GM21423 (cell line): ENCODE measurements around the gene GPR156.
"Not testable (repeated sequence)": the region's sequence is repeated elsewhere in the genome, so short reads cannot be mapped to it uniquely, and the experiment has no call there.

Source experiments
- ATAC-seq: cut with Tn5 transposase; IDR thresholded peaks from one replicate; pipeline ENCODE4 v1.9.1; 2021; ENCODE audit warnings: mild to moderate bottlenecking, moderate library complexity; ENCODE audit not compliant: unreplicated experiment

The GPR156 gene

DNA sequence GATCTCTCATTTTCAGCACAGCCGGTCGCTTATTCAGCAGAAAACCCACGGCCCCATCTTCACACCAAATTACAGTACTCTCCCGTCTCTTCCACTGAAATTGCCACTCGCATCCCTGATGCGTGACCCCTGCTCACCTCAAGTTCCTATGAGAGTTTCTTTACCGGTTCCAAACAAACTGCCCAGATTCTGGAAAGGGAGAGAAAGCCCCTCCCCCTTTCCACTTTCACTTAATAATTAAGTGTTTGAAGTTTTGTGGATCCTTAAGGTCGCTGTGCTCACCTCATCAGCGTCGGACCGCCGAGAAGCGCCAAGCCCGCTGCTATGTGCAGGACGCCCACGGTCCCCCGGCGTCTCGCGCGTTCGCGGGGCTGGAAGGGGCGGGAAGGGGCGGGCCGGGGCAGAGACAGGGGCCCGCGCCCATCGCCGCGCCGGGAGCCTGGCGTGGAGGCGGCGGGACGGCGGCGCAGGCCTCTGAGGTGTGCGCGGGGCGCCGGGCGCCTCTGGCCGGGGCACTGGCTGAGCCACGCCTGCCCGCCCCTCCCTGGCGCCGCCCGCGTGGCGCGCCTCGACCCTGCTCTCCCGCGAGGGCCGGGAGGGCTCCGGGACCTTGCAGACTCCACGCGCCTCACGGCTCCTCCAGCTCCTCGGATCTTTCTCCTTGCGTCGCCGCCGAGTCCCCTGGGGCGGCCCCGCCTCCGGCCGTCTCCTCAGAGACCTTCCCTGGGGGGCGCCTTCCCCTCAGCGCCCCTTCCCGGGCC lies at the start of gene GPR156:
Gene GPR156, minus strand, starts transcription at position 476 of the 761 bp plus-strand sequence. CDS start 41,124 bp downstream, outside the sequence.
- no peak for ATAC-seq

DNA sequence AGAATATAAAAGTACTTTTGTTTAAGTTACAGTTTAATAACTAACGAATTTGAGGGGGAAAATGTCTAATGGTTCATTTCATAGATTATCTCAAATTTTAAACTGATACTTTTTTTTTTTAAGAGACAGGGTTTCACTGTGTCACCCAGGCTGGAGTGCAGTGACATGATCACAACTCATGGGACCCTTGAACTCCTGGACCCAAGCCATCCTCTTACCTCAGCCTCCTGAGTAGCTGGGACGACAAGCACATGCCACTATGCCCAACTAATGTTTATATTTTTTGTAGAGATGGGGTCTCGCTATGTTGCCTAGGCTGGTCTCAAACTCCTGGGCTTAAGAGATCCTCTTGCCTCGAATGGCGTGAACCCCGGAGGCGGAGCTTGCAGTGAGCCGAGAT lies 47.6 kb upstream of the GPR156 start:
- ATAC-seq = no peak

DNA sequence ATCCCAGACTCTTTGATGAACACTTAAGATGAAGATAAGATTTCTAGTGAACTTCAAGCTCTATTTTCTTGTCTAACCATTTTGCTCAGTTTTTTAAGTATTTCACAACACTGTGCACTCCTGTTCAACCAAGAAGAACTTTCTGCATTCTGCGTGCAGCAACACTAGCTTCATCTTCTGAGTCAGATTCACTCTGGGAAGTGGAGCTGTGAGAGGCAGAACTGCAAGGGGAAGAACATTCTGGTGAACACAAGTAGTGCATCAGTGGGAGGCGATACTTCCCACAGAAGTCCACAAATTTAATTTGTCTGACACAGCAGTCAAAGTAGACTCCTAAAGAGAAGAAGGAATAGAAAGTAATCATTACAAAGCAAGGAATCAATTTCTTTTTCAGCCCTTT lies 46.1 kb upstream of the GPR156 start:
- no peak for ATAC-seq

DNA sequence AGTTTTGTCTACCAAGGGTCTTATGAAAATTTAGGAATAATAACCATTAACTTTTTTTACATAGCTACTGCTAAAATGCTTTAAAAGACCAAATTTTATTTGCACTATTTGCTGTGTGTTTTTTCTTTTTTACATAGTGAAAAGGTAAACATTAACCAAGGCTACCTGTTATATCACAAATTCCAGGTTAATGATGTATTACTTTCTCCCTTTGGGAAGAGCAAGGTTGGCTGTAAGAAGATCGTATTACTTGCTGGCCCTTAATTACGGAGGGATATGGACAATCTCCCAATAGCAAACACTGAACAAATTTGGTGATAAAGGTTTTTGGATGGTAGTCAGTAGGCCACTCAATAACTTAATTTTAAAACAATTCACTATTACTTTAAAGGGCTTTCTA lies 41.8 kb upstream of the GPR156 start:
- no peak for ATAC-seq

DNA sequence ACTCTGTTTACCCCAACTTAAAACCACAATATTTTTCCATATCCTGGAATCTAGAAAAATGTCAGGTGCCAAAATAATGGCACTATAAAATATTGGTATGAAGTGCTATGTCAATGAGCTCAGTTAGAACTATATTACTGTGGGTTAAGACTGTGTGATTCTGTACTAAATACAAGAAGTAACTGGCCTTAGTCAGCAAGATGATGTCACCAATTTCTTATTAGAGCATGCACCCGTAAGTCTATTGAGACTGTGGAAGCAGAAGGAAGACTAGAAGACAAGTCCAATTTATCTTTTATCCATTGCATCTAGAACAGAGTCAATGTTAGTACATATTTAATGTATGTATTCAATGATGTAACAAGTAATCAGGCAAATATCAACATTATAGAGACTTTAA lies 39.2 kb upstream of the GPR156 start:
- no peak for ATAC-seq

DNA sequence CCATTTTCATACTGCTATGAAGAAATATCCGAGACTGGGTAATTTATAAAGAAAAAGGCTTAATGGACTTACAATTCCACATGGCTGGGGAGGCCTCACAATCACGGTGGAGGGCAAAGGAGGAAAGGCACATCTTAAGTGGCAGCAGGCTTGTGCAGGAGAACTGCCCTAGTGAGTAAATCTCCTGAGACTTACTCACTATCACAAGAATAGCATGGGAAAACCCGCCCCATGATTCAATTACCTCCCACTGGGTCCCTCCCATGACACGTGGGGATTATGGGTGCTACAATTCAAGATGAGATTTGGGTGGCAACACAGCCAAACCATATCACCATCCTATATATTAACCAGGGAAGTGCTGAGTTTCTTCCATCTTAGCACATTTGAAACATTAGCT lies 38.7 kb upstream of the GPR156 start:
- not testable (repeated sequence) for ATAC-seq

DNA sequence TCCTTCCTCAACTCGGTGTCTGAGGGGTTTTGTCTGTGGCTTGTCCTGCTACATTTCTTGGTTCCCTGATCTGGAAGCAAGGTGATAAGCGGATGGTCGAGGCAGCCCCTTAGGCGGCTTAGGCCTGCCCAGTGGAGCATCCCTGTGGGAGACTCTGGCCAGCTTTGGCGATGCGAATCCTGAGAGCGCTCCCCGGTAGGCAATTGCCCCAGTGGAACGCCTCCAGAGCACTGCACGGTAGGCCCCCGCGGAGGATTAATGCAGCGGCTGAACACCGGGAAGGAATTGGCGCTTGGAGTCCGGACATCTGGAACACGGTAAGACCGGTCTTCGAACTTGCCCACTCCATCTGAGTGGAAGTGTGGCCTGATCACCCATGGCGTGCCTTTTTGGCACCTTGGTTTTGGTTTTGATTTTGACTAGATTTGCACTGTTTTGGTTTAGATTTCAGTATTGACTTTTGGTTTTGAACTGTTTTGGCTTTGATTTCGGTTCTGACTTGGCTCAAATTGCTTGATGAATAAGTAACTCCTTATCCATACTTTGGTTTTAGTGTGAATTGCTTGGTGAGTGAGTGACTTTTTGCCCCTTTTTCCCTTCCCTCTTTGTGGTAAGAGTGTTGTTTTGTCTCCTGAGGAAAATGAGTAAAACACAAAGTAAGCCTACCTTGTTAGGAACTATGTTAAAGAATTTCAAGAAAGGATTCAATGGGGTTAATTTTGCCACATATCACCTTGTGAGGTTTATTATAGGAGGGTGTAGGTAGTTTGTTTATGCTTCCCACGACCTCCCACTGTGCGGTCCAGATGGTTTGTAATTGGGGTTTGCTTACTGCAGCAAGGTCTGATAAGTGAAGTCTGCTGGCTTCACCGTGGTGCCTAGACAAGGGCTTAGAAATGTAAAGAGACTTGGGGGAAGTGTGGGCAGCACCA lies 27.1 kb upstream of the GPR156 start:
- ATAC-seq = no peak

DNA sequence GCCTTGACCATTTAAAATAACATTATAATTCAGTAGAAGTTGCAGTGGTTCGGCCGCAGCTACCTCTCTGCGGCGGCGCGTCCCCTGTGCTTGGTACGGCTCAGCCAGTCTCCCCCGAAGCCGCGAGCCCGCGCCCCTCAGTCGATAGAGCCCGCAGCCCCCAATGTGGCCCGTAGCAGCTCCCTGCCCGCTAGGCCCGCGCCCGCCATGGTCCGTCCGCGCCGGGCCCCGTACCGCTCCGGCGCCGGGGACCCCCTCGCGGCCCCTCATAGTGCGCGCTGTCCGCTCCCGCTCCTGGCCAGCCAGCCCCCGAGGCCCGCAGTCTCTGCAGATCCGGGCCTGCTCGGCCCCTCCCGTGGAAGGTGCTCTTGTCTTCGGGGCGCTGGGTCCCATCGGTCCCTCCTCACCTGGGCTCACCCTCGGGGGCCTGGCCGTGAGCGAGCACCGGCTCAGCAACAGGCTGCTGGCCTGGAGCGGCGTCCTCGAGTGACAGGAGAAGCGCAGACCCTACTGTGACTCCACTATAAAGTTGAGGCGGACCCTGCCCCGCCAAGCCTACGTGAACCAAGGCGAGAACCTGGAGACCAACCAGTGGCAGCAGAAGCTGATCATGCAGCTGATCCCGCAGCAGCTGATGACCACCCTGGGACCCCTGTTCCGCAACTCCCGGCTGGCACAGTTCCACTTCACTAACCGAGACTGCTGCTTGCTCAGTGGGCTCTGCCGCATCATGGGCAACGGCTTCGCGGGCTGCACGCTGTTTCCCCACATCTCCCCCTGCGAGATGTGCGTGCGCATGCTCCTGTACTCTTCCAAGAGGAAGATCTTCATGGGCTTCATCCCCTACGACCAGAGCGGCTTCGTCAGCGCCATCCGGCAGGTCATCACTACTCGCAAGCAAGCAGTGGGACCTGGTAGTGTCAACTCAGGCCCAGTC lies 21.8 kb upstream of the GPR156 start:
- ATAC-seq = no peak

DNA sequence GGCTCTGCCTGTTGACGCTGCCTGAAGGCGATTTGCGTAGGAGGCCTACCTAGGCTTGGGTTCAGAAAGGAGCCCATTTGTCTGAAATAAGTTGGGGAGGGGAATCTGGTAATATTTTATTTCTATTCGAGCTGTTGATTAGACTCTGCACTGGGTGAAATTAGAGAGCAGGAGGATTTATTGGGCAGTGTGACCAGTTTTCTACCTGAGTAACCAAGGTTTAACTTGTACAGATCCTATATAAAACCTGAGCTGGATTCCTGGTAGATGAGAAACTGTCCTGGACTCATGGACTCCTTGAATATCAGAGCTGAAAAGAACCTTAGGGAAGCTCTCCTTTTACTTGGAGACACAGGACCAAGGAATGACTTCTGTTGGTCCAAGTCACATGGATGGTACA lies 19.6 kb upstream of the GPR156 start:
- ATAC-seq = no peak

DNA sequence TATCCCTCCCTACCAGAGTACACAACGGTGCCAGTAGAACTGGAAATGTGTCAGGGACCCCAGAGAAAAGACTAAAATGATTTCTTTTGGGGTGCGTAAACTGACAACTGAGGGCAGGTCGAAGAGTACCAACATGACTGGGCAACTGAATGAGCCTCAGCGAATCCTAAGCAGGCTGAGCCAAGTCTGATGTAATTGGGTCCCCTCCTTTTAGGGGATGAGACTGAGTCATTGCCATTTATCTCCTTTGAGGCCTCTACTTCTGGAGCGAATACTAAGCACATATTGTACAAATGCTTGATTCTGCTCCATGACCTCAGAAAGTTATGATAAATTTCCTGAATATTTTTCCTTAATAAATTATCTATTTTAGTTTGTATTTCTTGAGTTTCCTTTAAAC lies 17.3 kb upstream of the GPR156 start:
- ATAC-seq = no peak

DNA sequence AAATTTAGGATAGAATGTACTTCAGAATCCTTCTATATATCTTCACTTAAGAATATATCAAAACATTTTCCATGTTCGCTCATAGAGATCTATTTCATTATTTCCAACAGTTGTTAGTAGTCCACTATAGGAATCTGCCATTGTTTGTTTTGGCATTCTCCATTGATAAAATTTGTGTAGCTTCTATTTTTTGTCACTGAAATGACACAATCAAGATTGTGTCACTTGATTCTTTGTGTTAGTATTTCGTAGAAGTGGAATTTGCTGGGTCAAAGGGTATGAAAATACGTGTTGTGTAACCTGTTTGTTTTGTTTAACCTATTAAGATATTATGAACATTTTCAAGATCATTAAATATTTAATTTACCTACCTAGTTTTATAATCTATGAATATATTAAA lies 15.9 kb upstream of the GPR156 start:
- no peak for ATAC-seq

DNA sequence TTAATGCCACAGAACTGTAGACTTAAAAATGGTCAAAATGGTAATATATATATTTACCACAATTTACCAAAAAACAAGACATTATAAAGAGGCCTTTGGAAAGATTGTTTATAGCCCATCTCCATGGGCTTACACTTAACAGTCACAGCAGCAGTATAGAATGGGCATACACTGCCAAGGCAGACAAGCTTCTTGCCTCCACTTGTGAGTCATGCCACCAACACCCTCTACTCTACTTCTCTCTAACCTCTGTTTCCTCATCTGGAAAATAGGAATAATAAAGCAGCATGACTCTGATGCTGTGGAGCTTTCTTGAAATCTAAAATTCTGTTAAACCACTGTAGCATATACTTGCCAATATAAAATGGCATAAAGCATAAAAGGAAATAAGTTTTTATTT lies 14.4 kb upstream of the GPR156 start:
- no peak for ATAC-seq

DNA sequence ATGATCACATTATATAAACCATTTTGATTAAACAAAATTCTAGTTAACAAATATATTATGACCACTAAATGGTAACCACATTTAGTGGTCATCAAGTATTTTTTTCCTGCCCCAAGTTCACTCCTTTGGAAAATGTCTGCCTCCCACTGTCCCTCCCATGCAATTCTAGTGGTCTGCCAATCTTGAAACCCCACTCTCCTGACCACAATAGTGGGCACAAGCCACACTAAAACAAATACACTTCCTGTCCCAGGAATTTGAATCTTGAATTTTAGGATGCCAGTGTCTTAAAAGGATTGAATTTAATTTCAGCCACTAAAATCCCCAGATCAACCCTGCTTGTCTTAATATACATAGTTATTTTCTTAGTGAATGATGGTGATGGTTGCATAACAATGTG lies 14.0 kb upstream of the GPR156 start:
- ATAC-seq = no peak

DNA sequence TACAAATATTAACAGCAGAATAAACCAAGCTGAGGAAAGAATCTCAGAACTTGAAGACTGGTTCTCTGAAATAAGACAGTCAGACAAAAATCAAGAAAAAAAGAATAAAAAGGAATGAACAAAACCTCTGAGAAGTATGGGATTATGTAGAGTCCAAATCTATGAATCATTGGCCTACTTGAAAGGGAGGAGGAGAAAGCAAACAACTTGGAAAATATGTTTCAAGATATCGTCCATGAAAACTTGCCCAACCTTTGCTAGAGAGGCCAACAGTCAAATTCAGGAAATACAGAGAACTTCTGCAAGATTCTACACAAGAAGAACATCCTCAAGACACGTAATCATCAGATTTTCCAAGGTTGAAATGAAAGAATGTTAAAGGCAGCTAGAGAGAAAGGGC lies 6.5 kb upstream of the GPR156 start:
- not testable (repeated sequence) for ATAC-seq

DNA sequence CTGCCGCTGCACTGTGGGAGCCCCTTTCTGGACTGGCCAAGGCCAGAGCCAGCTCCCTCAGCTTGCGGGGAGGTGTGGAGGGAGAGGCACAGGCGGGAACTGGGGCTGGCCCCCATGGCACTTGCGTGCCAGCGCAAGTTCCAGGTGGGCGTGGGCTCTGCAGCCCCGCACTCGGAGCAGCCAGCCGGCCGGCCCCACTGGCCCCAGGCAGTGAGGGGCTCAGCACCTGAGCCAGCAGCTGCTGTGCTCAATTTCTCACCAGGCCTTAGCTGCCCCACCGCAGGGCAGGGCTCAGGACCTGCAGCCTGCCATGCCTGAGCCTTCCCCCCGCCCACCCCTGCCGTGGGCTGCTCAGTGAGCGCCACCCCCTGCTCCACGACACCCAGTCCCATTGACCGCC lies 4.6 kb upstream of the GPR156 start:
- ATAC-seq = no peak

DNA sequence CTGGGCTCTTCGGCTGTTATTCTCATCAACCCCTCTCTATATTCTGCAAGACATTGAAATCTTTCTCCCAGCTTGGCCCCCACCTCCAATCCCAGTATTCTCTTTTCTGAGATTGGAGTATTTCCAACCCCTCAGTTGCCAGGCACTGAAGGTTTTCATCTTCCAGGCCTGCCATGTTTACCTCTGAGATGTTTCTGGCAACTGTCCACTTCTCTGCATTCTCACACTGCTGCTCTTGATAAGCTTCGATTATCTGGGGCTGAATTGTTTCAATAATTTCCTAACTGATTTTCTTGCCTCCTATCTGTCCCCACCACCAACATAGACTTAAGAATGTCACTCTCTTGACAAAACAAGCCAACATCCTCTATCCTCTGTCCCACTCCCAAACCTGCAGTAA lies 1.4 kb upstream of the GPR156 start:
- ATAC-seq = no peak

DNA sequence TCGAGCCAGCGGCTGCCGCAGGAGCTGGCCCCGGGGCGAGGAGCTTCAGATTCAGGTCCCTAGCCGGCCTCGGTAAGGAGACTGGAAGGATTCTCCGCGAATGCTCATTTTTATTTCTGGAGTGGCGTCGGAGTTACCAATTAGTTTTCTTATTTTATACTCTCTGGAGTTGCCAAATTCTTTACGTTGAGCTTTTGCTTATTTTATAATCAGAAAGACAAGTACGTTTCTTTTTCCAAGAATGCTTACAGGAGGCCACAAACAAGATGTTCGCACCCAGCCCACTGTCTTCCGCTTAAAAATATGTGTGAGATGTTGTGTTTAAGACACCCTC lies 453 bp upstream of the GPR156 start:
- no peak for ATAC-seq

DNA sequence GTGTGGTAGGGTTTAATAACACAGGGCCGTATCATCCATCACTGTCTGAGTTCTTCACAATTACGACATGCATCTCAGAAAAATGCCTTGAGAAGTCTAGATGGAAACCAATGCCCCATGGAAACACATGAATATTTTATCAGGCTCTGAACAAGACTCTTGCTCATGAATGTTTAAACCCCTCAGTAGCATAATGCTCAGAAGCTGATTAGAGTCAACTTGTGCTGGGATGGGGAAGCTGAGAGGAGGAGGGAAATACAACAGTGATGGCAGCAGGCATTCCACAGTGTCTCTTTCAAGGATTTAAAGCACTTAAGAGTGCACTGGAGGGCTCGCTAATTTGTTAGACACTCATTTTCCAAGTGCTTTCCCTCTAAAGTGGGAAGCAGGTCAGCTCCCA lies 3.8 kb downstream of the GPR156 start:
- no peak for ATAC-seq

DNA sequence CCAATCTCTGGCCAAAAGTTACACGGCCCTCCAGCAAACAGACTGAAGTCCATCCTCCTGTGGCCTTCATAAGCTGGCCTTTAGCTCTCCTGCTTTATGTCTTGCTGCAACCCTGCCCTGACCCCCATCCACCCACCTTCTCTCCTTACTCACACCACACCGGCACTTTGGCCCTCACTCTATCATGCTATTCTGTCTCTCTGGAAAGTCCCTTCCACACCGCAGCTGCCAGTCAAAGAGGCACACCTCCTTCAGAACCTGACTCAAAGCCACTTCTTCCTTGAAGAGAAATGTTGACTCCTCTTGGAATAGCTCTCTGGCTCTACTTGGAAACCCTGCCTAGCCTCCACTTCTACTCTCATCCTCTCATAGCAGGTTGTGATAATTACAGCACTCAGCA lies 4.5 kb downstream of the GPR156 start:
- no peak for ATAC-seq

DNA sequence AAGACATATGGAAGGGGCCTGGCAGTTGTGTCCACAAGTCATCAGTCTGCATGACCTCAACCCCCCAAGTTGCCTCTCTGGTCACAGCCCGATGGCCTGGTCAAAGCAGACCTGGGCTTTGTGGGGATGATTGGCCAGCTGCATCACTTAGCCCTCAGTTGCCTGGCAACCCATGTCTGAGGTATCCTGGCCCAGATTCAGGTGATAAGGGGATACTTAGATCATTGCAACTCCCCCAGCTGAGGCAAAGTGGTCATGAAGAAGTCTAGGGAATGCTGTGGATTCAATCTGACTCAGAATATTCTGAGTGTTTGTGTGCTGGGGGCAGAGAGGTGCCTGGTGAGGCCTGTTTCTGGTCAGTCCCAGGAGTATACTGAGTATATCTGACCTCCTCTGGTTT lies 5.0 kb downstream of the GPR156 start:
- no peak for ATAC-seq

DNA sequence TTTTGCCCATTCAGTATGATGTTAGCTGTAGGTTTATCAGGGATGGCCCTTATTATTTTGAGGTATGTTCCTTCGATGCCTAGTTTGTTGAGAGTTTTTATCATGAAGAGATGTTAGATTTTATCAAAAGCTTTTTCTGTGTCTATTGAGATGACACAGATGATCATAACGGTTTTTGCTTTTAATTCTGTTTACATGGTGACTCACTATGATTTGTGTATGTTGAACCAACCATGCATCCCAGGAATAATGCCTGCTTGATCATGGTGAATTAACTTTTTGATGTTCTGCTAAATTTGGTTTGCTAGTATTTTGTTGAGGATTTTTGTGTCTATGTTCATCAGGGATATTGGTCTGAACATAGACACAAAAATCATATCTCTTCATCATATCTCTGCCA lies 8.3 kb downstream of the GPR156 start:
- ATAC-seq = no peak
